Keratinocyte (primary cell): ENCODE results near the gene CAPN15. TPM values are rescaled to one million over a fixed set of nuclear protein-coding genes. Genes with fewer than 3 reads are reported as not detected.

Source experiments
- DNase-seq: peaks from one replicate; pipeline ENCODE4 v3.0.0-alpha.2; 2011; ENCODE audit warnings: low read depth, missing footprints, low spot score
- FAIRE-seq: peaks from 2 replicates; lab custom pipeline; 2011; peaks lifted over from hg19 to GRCh38; lab: Jason Lieb, UNC
- H2AFZ ChIP-seq: 2 replicates; pipeline ENCODE4 v1.6.0; 2012; ENCODE audit warnings: low read length, control low read depth, inconsistent platforms; ENCODE audit not compliant: control insufficient read depth
- H3K27ac ChIP-seq: 2 replicates; pipeline ENCODE4 v1.5.1; 2011; ENCODE audit warnings: low read length; ENCODE audit not compliant: control insufficient read depth, insufficient read depth
- H3K27me3 ChIP-seq: 3 replicates; pipeline ENCODE4 v1.6.0; 2011; ENCODE audit warnings: low read length; ENCODE audit not compliant: control insufficient read depth, insufficient read depth; ENCODE audit errors: extremely low read depth
- H3K36me3 ChIP-seq, 2 experiments: 2 replicates in 1 of 2; 3 replicates in 1 of 2; pipeline ENCODE4 v1.5.1; 2011; ENCODE audit warnings: low read length in 2 of 2, mild to moderate bottlenecking in 1 of 2; ENCODE audit not compliant: control insufficient read depth in 2 of 2, insufficient read depth in 2 of 2; ENCODE audit errors: extremely low read depth in 1 of 2
- H3K4me1 ChIP-seq: 3 replicates; pipeline ENCODE4 v1.5.1; 2011; ENCODE audit warnings: low read length; ENCODE audit not compliant: control insufficient read depth, insufficient read depth; ENCODE audit errors: extremely low read depth
- H3K4me2 ChIP-seq: 3 replicates; pipeline ENCODE4 v1.6.0; 2011; ENCODE audit warnings: low read depth, low read length; ENCODE audit not compliant: control insufficient read depth, insufficient read depth; ENCODE audit errors: extremely low read depth
- H3K4me3 ChIP-seq, 3 experiments: fragments of 200-600 bp in 1 of 3; sonication (generic) in 1 of 3; 2 replicates in 2 of 3; 3 replicates in 1 of 3; pipeline ENCODE4 v1.5.1; 2011 to 2016; ENCODE audit warnings: low read length in 3 of 3, mild to moderate bottlenecking in 3 of 3, control low read depth in 2 of 3, inconsistent platforms in 1 of 3, low read depth in 1 of 3, mixed read lengths in 1 of 3, mixed run types in 1 of 3, moderate library complexity in 1 of 3; ENCODE audit not compliant: control insufficient read depth in 2 of 3, insufficient read depth in 2 of 3; ENCODE audit errors: extremely low read depth in 1 of 3
- H3K79me2 ChIP-seq: 2 replicates; pipeline ENCODE4 v1.6.0; 2012; ENCODE audit warnings: low read length; ENCODE audit not compliant: control insufficient read depth, insufficient read depth
- H3K9ac ChIP-seq: 3 replicates; pipeline ENCODE4 v1.6.0; 2011; ENCODE audit warnings: low read length; ENCODE audit not compliant: control insufficient read depth, insufficient read depth; ENCODE audit errors: extremely low read depth
- H3K9me1 ChIP-seq: 3 replicates; pipeline ENCODE4 v1.6.0; 2011; ENCODE audit warnings: low read length; ENCODE audit not compliant: control insufficient read depth, insufficient read depth; ENCODE audit errors: extremely low read depth
- H3K9me3 ChIP-seq: 2 replicates; pipeline ENCODE4 v1.5.1; 2012; ENCODE audit warnings: low read depth, low read length; ENCODE audit not compliant: control insufficient read depth
- H4K20me1 ChIP-seq: 3 replicates; pipeline ENCODE4 v1.6.0; 2011; ENCODE audit warnings: low read length; ENCODE audit not compliant: control insufficient read depth, insufficient read depth; ENCODE audit errors: extremely low read depth
- CTCF ChIP-seq, 3 experiments: IDR thresholded peaks in 1 of 3; conservative IDR thresholded peaks in 1 of 3; optimal IDR thresholded peaks in 1 of 3; 2 replicates in 2 of 3; 3 replicates in 1 of 3; pipeline versions ENCODE3 to v1.5.1; 2011; ENCODE audit warnings: low read length in 3 of 3, mild to moderate bottlenecking in 3 of 3, moderate library complexity in 2 of 3, control low read depth in 1 of 3, inconsistent platforms in 1 of 3; ENCODE audit not compliant: insufficient read depth in 2 of 3; ENCODE audit errors: extremely low read depth in 1 of 3
- EZH2 ChIP-seq: IDR thresholded peaks from one replicate; pipeline ENCODE4 v1.6.1; 2012; ENCODE audit warnings: inconsistent platforms, mild to moderate bottlenecking, low read length, moderate library complexity
- dilution Hi-C: fragments of 300-500 bp; cut with MboI; formaldehyde crosslinking; loops from one replicate; pipeline ENCODE4 v1.7.0; 2020; ENCODE audit warnings: low sequenced_read_pairs; ENCODE audit not compliant: extremely low pct_ligation_motif_present
- polyA plus RNA-seq, 5 experiments: library from polyadenylated mRNA; depleted of rRNA in 3 of 5; stranded (reverse) in 3 of 5; stranded (forward) in 1 of 5; unstranded in 1 of 5; fragments of >200 nt; gene quantifications; 1 replicate in 1 of 5; 2 replicates in 3 of 5; 3 replicates in 1 of 5; pipeline versions ENCODE4 v1.2.1 to v1.2.3, GENCODE V29; 2011 to 2012; ENCODE audit warnings: missing spikeins in 2 of 5, low read depth in 1 of 5, low replicate concordance in 1 of 5

Gene CAPN15
- polyA plus RNA-seq, 1 donor (not counting 4 experiments of a cell fraction or from before 2014, with no cell fraction given) = 7.9 TPM

GRCh38 chr16:515175-515938, 12.2 kb upstream of the CAPN15 start:
- no peaks in the 10 kb centered on the region for H3K4me1 ChIP-seq
- H3K79me2 ChIP-seq = no peaks in the 10 kb centered on the region
- H3K36me3 ChIP-seq = peaks cover 8 to 18% of the 10 kb centered on the region in 2 experiments
- no peak overlapping the region for H2AFZ ChIP-seq
- H3K4me2 ChIP-seq = no peak overlapping the region
- TF ChIP-seq EZH2 (no peak), CTCF (optimal IDR thresholded peaks at IDR 0.05 in 1 of 3, IDR thresholded peaks at IDR 0.05 in 1 of 3, conservative IDR thresholded peaks at IDR 0.05 in 1 of 3; ENCODE audit: extremely low read depth in 1 of 3, insufficient read depth in 2 of 3, low read length in 3 of 3) (no peak)
- no peaks in the 10 kb centered on the region for H3K27me3 ChIP-seq
- no peak overlapping the region for H3K27ac ChIP-seq
- dilution Hi-C loops = no loop called here
- DNase-seq (no peak), FAIRE-seq (no peak)
- H4K20me1 ChIP-seq = peaks cover 3% of the 10 kb centered on the region
- H3K9me1 ChIP-seq = no peaks in the 10 kb centered on the region
- H3K9ac ChIP-seq = no peak overlapping the region
- H3K9me3 ChIP-seq = no peaks in the 10 kb centered on the region
- no peak overlapping the region for H3K4me3 ChIP-seq

- FAIRE-seq (no peak), DNase-seq (no peak)
- TF ChIP-seq CTCF (optimal IDR thresholded peaks at IDR 0.05 in 1 of 3, IDR thresholded peaks at IDR 0.05 in 1 of 3, conservative IDR thresholded peaks at IDR 0.05 in 1 of 3; ENCODE audit: extremely low read depth in 1 of 3, insufficient read depth in 2 of 3, low read length in 3 of 3) = no peak
- TF ChIP-seq EZH2 = no peak
- Histone ChIP-seq H3K36me3 (peaks cover 7 to 22% of the 10 kb centered on the region in 2 experiments), H3K79me2 (no peaks in the 10 kb centered on the region), H3K9ac (no peak overlapping the region), H3K4me2 (no peak overlapping the region), H2AFZ (no peak overlapping the region), H3K4me3 (no peak overlapping the region), H3K4me1 (no peaks in the 10 kb centered on the region), H4K20me1 (peaks cover 5% of the 10 kb centered on the region), H3K9me3 (no peaks in the 10 kb centered on the region), H3K27ac (no peak overlapping the region), H3K27me3 (no peaks in the 10 kb centered on the region), H3K9me1 (no peaks in the 10 kb centered on the region)
- dilution Hi-C loops = no loop called here
Measured at GRCh38 chr16:515939-516226, 11.6 kb upstream of the CAPN15 start.
